Measurements from ENCODE around the gene PTGR3. TPM values are rescaled to one million over a fixed set of nuclear protein-coding genes. Genes with fewer than 3 reads are reported as not detected.

PTGR3 gene
- total RNA-seq, 1 experiment from 2014 or later, result 1.6 TPM

DNA sequence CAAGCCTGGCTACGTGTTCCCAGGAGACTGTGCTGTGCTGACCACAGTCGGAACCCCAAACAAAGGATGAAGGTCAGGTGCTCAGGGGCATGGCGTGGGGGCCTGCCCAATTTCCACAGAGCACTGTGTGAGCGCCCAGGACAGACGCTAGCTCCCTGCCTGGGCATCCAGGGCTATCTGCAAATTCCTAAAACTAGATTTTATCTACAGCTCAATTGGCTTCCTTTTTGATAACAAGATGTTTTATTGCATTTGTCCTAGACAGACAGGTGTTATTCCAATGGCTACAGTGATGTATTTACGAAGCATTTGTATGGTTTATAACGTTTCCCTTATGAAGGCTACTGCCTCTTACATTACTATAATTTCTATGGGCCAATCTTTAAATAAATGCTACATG, 16.0 kb downstream of the PTGR3 start:
- Mint-ChIP-seq H3K36me3 (ENCODE audit: insufficient read depth in 1 of 3, low read depth in 3 of 3) (no peaks in the 10 kb centered on the region), H3K4me1 (no peaks in the 10 kb centered on the region), H3K9me3 (no peaks in the 10 kb centered on the region), H3K4me3 (no peak overlapping the region), H3K27ac (no peak overlapping the region), H3K27me3 (ENCODE audit: low read depth) (no peaks in the 10 kb centered on the region; the same call in 1 of the 2 replicates)
- no peak overlapping the region for H2AFZ ChIP-seq (ENCODE audit: low read length)
- no peak overlapping the region for H3K56ac ChIP-seq (ENCODE audit: insufficient read length, low read depth, low read length)
- H2BK120ac ChIP-seq (ENCODE audit: low read depth, low read length, poor library complexity, severe bottlenecking), result no peak overlapping the region
- no peak overlapping the region for H3K14ac ChIP-seq (ENCODE audit: insufficient read depth, low read length)
- H3K23ac ChIP-seq (ENCODE audit: insufficient read length, low read depth, low read length), result no peak overlapping the region
- no CpG with 5 or more reads among the region's 7 CpGs for WGBS (ENCODE audit: extremely low coverage, insufficient read length, low lambda C conversion rate)
- no peaks in the 10 kb centered on the region for H3K9me3 ChIP-seq (ENCODE audit: control insufficient read depth, low read depth, low read length)
- no peak overlapping the region for H2BK12ac ChIP-seq (ENCODE audit: insufficient read length, low read depth, low read length)
- H3K9ac ChIP-seq (ENCODE audit: extremely low read depth, insufficient read length, low read length), result no peak overlapping the region
- H3K4ac ChIP-seq (ENCODE audit: low read depth, low read length), result no peak overlapping the region
- no peaks in the 10 kb centered on the region for H3K79me2 ChIP-seq (ENCODE audit: insufficient read depth, low read length)
- no peaks in the 10 kb centered on the region for H3K79me1 ChIP-seq (ENCODE audit: insufficient read depth, low read depth, low read length, poor library complexity, severe bottlenecking)
- H3K18ac ChIP-seq (ENCODE audit: insufficient read length, low read depth, low read length), result no peak overlapping the region
- no peak for DNase-seq
- TF ChIP-seq, protein P1, sequence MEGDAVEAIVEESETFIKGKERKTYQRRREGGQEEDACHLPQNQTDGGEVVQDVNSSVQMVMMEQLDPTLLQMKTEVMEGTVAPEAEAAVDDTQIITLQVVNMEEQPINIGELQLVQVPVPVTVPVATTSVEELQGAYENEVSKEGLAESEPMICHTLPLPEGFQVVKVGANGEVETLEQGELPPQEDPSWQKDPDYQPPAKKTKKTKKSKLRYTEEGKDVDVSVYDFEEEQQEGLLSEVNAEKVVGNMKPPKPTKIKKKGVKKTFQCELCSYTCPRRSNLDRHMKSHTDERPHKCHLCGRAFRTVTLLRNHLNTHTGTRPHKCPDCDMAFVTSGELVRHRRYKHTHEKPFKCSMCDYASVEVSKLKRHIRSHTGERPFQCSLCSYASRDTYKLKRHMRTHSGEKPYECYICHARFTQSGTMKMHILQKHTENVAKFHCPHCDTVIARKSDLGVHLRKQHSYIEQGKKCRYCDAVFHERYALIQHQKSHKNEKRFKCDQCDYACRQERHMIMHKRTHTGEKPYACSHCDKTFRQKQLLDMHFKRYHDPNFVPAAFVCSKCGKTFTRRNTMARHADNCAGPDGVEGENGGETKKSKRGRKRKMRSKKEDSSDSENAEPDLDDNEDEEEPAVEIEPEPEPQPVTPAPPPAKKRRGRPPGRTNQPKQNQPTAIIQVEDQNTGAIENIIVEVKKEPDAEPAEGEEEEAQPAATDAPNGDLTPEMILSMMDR (conservative IDR thresholded peaks at IDR 0.05), result no peak
- no peaks in the 10 kb centered on the region for H4K20me1 ChIP-seq (ENCODE audit: control insufficient read depth, insufficient read depth, insufficient read length)
- no peak overlapping the region for H2BK20ac ChIP-seq (ENCODE audit: low read depth, low read length, poor library complexity, severe bottlenecking)
- no peak overlapping the region for H4K91ac ChIP-seq (ENCODE audit: insufficient read length, low read depth, low read length)
- no peak overlapping the region for H3K4me2 ChIP-seq (ENCODE audit: insufficient read depth, insufficient read length, low read length)
- no peak overlapping the region for H2AK5ac ChIP-seq (ENCODE audit: insufficient read length, low read length)
- no peak overlapping the region for H4K5ac ChIP-seq (ENCODE audit: insufficient read length, low read depth, low read length)
- H3K27me3 ChIP-seq (ENCODE audit: insufficient read depth, low read length), result no peaks in the 10 kb centered on the region
- H3T11ph ChIP-seq (ENCODE audit: low read length), result no peak overlapping the region
- no peak overlapping the region for H4K8ac ChIP-seq (replicated peaks; ENCODE audit: insufficient read length, low read depth, low read length)
- H2BK15ac ChIP-seq (ENCODE audit: low read depth, low read length), result no peak overlapping the region
- no peaks in the 10 kb centered on the region for H3K4me1 ChIP-seq (ENCODE audit: insufficient read depth, low read length)
- no peak overlapping the region for H2BK5ac ChIP-seq (ENCODE audit: insufficient read length, low read length)
- no peak overlapping the region for H3K27ac ChIP-seq (ENCODE audit: insufficient read length, low read depth, low read length)
- H3K23me2 ChIP-seq (ENCODE audit: insufficient read length, low read depth, low read length, poor library complexity, severe bottlenecking), result no peaks in the 10 kb centered on the region
